MG63 (cell line): ENCODE measurements around the gene MINK1. TPM values are rescaled to one million over a fixed set of nuclear protein-coding genes. Genes with fewer than 3 reads are reported as not detected.
A peak's percentile ranks its signal among the peaks of the same experiment; 100 is the strongest.
"Not testable (repeated sequence)": the region's sequence is repeated elsewhere in the genome, so short reads cannot be mapped to it uniquely, and the experiment has no call there.

Experiments
- DNase-seq: peaks from one replicate; pipeline ENCODE4 v3.0.0-alpha.2; 2020
- H3K27me3 ChIP-seq: fragments of 250-450 bp; sonication (Bioruptor Pico); 2 replicates; pipeline ENCODE4 v1.5.1; 2020; ENCODE audit warnings: mild to moderate bottlenecking, moderate library complexity
- H3K36me3 ChIP-seq: fragments of 250-450 bp; sonication (Bioruptor Pico); 2 replicates; pipeline ENCODE4 v1.5.1; 2020; ENCODE audit warnings: mild to moderate bottlenecking, moderate library complexity
- H3K4me3 ChIP-seq: fragments of 250-450 bp; sonication (Bioruptor Pico); 2 replicates; pipeline ENCODE4 v1.5.1; 2020; ENCODE audit warnings: mild to moderate bottlenecking, moderate library complexity
- H3K9me3 ChIP-seq: fragments of 250-450 bp; sonication (Bioruptor Pico); 2 replicates; pipeline ENCODE4 v1.5.1; 2020; ENCODE audit warnings: mild to moderate bottlenecking, moderate library complexity
- total RNA-seq: library from RNA; depleted of rRNA; stranded (reverse); fragments of >200 nt; shearing (Covaris generic); gene quantifications from 2 replicates; pipeline ENCODE4 v1.2.3, GENCODE V29; 2014; ENCODE audit warnings: low replicate concordance

The MINK1 gene
- total RNA-seq, 1 experiment from 2014 or later = 19.1 TPM

DNA sequence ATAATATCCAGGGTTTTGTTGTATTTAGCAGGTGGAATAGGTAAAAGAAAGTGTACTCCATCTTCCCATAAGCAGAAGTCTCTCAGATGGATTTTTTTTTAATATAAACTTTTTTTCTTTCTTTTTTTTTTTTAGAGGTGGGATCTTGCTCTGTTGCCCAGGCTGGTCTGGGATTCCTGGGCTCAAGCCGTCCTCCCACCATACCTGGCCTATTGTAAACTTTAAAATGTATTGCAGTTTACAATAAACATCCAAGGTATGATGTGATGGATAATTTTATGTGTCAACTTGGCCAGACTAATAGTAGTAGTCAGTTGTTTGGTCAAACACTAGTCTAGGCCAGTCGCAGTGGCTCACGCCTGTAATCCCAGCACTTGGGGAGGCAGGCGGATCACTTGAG is 88.2 kb downstream of the MINK1 start:
- no peak for DNase-seq
- no peak overlapping the region for H3K4me3 ChIP-seq
- H3K36me3 ChIP-seq = no peaks in the 10 kb centered on the region
- H3K9me3 ChIP-seq = no peaks in the 10 kb centered on the region
- H3K27me3 ChIP-seq = no peaks in the 10 kb centered on the region

DNA sequence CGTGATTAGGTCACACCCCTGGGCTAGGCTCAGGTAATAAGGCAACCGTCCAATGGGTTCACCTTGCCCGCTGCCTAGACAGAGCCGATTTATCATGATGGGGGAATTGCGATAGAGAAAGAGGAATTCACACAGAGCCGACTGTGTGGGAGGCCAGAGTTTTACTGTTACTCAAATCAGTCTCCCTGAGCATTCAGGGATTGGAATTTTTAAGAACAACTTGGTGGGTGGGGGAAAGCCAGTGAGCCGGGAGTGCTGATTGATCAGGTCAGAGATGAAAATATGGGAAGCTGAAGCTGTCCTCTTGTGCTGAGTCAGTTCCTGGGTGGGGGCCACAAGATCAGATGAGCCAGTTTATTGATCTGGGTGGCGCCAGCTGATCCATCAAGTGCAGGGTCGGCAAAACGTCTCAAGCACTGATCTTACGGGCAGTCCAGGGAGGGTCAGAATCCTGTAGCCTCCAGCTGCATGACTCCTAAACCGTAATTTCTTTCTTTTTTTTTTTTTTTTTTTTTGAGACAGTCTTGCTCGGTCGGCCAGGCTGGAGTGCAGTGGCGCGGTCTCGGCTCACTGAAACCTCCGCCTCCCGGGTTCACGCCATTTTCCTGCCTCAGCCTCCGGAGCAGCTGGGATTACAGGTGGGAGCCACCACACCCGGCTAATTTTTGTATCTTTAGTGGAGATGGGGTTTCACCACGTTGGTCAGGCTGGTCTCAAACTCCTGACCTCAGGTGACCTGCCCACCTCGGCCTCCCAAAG is 93.6 kb downstream of the MINK1 start:
- not testable (repeated sequence) for H3K9me3 ChIP-seq, H3K36me3 ChIP-seq, H3K4me3 ChIP-seq, DNase-seq, H3K27me3 ChIP-seq

DNA sequence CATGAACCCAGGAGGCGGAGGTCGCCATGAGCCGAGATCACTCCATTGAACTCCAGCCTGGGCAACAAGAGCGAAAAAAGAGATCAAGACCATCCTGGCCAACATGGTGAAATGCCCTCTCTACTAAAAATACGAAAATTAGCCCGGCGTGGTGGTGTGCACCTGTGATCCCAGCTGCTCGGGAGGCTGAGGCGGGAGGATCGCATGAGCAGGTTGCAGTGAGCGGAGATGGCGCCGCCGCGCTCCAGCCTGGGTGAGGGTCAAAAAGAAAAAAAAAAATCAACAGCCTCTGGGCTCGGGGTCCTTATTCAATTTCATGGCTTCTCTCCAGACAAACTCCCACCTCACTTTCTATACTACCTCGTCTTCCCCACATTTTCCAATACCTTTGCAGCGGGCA is 95.7 kb downstream of the MINK1 start:
- no peak for DNase-seq
- H3K27me3 ChIP-seq = no peaks in the 10 kb centered on the region

DNA sequence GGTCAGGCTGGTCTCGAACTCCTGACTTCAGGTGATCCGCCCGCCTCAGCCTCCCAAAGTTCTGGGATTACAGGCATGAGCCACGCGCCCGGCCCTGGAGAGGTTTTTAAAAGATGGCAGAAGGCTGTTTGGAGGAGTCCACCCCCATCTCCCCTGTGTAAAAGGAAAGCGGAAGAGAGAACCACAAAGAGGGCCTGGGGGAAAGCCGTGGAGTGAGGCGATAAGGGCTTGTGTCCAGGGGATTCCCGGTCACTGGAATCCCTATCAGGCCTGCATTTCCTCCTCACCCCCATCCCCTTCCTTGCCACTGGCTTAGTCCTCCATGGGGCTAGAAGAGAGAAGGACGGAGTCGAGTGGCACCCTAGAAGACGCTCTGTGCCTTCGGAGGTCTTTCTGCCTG is 98.8 kb downstream of the MINK1 start, which contains the start of gene GP1BA:
TSS of gene GP1BA (plus strand) at position 315 of the 400 bp plus-strand sequence. CDS start 328 bp downstream, outside the sequence.
- no peak for DNase-seq
- no peaks in the 10 kb centered on the region for H3K9me3 ChIP-seq
- H3K4me3 ChIP-seq = no peak within 1 kb of the TSS
- H3K27me3 ChIP-seq = no peaks in the 10 kb centered on the region
- no peaks in the 10 kb centered on the region; the same call in 1 of the 2 replicates for H3K36me3 ChIP-seq

More for the DNA sequence above, 95.7 kb downstream of the MINK1 start:
- H3K36me3 ChIP-seq = no peaks in the 10 kb centered on the region; the same call in 1 of the 2 replicates
- no peak overlapping the region for H3K4me3 ChIP-seq
- no peaks in the 10 kb centered on the region for H3K9me3 ChIP-seq

DNA sequence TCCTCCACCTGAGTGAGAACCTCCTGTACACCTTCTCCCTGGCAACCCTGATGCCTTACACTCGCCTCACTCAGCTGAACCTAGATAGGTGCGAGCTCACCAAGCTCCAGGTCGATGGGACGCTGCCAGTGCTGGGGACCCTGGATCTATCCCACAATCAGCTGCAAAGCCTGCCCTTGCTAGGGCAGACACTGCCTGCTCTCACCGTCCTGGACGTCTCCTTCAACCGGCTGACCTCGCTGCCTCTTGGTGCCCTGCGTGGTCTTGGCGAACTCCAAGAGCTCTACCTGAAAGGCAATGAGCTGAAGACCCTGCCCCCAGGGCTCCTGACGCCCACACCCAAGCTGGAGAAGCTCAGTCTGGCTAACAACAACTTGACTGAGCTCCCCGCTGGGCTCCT is 99.6 kb downstream of the MINK1 start:
- H3K27me3 ChIP-seq = no peaks in the 10 kb centered on the region
- no peak overlapping the region for H3K4me3 ChIP-seq
- no peak for DNase-seq
- H3K36me3 ChIP-seq = peaks cover 4% of the 10 kb centered on the region
- no peaks in the 10 kb centered on the region for H3K9me3 ChIP-seq

DNA sequence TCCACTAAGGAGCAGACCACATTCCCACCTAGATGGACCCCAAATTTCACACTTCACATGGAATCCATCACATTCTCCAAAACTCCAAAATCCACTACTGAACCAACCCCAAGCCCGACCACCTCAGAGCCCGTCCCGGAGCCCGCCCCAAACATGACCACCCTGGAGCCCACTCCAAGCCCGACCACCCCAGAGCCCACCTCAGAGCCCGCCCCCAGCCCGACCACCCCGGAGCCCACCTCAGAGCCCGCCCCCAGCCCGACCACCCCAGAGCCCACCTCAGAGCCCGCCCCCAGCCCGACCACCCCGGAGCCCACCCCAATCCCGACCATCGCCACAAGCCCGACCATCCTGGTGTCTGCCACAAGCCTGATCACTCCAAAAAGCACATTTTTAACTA is 100.5 kb downstream of the MINK1 start:
- no peak for DNase-seq
- H3K4me3 ChIP-seq = no peak overlapping the region
- peaks cover 4% of the 10 kb centered on the region for H3K36me3 ChIP-seq
- no peaks in the 10 kb centered on the region for H3K9me3 ChIP-seq
- no peaks in the 10 kb centered on the region for H3K27me3 ChIP-seq

DNA sequence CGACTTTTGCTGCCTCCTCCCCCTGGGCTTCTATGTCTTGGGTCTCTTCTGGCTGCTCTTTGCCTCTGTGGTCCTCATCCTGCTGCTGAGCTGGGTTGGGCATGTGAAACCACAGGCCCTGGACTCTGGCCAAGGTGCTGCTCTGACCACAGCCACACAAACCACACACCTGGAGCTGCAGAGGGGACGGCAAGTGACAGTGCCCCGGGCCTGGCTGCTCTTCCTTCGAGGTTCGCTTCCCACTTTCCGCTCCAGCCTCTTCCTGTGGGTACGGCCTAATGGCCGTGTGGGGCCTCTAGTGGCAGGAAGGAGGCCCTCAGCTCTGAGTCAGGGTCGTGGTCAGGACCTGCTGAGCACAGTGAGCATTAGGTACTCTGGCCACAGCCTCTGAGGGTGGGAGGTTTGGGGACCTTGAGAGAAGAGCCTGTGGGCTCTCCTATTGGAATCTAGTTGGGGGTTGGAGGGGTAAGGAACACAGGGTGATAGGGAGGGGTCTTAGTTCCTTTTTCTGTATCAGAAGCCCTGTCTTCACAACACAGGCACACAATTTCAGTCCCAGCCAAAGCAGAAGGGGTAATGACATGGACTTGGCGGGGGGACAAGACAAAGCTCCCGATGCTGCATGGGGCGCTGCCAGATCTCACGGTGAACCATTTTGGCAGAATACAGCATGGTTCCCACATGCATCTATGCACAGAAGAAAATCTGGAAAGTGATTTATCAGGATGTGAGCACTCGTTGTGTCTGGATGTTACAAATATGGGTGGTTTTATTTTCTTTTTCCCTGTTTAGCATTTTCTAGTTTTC is 101.2 kb downstream of the MINK1 start:
- Histone ChIP-seq H3K27me3 (no peaks in the 10 kb centered on the region), H3K4me3 (no peak overlapping the region), H3K36me3 (peaks cover 4% of the 10 kb centered on the region), H3K9me3 (no peaks in the 10 kb centered on the region)
- DNase-seq = no peak

DNA sequence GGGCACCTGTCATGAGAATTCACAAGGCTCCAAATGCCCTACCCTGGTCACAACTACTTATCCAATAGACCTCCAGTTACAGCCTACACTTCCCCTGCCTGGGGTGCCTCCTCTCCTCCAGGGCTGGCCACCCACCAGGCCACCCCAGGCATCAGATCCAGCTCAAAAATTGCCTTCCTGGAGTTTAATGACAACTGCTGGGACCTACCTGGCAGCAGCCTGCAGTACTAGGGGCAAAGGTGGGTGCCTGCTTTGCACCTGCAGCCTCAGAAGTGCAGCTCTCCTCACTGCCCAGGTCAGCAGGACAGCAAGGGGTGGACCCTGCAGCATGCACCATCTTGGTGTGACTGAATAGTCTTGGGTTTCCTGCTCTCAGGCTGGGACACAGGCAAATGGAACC is 102.5 kb downstream of the MINK1 start:
- Histone ChIP-seq H3K36me3 (peaks cover 4% of the 10 kb centered on the region), H3K27me3 (no peaks in the 10 kb centered on the region), H3K9me3 (no peaks in the 10 kb centered on the region), H3K4me3 (no peak overlapping the region)
- no peak for DNase-seq

DNA sequence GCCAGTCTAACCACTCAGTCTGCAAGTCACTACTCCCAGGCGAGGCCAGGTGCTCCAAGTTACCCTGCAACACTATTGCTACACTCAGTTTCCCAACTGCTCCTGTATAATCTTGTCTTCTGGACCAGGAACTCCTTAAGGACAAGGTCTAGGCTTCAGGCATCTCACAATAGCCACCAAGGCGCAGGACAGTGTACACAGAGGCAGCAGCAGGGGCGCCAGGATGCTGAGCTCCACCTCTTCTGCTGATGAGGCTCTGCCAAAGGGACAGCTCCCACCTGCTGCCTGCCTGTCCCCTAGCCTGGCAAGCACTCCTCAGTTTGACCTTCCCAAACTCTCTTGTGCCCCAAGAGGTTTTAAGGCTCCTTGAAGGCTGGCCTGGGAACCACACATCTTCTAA is 103.3 kb downstream of the MINK1 start:
- DNase-seq = no peak

DNA sequence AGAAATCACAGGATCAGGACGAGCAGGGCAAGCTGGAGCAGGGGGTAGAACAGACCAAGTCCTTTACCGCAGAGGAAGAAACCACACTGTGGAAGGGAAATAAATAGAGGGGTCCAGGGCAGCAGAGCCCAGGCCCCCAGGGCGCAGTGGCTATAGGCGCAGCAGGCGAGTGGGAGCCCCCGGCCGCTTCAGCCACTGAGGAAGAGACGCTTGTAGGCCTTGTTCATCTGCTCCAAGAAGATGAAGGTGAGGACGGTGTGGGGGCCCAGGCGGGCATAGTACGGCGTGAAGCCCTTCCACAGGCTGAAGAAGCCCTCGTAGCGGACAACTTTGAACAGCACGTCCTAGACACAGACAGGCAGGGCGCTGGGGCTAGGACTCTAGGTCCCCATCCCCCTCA is 104.4 kb downstream of the MINK1 start:
- H3K9me3 ChIP-seq = no peaks in the 10 kb centered on the region

More for the DNA sequence above, 103.3 kb downstream of the MINK1 start:
- H3K9me3 ChIP-seq = no peaks in the 10 kb centered on the region
- H3K36me3 ChIP-seq = peaks cover 4% of the 10 kb centered on the region
- H3K27me3 ChIP-seq = no peaks in the 10 kb centered on the region
- H3K4me3 ChIP-seq = no peak overlapping the region

DNA sequence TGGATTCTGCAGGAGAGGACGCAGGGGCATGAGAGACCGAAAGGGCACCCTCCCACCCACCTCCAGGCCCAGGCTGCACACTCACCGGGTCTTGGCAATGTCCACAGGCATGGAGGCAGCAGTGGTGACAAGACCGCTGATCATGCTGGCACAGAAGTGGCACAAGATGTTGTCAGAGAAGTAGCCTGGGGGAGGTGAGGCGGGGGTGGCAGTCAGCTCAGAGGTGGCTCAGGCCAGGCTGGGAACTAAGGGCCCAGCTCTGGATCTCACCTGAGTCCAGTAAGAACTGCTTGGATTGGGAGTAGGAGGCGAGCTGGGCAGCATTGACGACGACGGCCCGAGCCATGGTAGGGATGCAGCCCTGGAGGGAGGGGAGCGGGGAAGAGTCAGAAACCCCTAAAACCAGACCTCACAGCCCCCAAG is 104.9 kb downstream of the MINK1 start:
- Histone ChIP-seq H3K9me3 (no peaks in the 10 kb centered on the region), H3K27me3 (no peaks in the 10 kb centered on the region), H3K36me3 (peaks cover 8% of the 10 kb centered on the region), H3K4me3 (no peak overlapping the region)
- no peak for DNase-seq

More for the DNA sequence above, 104.4 kb downstream of the MINK1 start:
- Histone ChIP-seq H3K27me3 (no peaks in the 10 kb centered on the region), H3K36me3 (peaks cover 7% of the 10 kb centered on the region), H3K4me3 (no peak overlapping the region)
- DNase-seq = no peak

DNA sequence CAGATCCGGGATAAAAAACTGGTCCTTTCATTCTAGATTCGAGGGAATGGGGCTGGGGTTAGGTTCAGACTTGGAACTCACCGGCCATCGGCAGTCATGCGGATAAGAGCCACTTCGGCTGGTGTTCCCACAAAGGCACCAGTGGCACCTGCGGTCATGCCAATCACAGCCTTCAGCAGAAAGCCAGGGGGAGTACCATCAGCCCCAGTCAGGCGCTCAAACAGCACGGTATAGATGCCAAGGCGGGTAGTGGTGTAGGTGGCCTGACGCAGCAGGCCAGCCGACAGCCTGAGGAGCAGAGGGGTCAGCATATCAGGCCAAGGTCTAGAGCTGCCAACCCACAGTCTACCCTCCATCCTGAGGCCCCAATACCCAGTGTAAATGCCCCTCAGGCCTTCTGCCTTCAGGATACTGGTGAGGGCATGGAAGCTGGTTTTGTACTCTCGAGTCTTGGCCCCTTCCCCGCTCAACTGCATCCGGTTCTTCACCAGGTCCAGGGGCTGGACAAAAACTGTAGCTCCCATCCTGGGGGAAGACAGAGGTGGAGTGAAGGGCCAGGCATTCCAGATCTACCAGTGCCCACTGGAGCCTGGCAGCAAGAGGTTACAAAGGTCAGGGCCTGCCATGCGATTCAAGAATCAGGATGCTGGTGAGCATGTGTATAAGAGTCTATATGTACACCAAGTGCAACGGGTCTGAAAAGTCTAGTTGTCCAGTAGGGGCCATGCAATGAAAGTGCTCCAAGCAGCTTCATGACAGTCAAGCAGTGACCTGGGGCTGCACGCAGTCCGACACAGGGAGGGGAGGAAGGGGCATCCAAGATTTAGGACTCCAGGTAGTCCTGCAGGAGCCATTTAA is 105.8 kb downstream of the MINK1 start:
- Histone ChIP-seq H3K27me3 (no peaks in the 10 kb centered on the region), H3K36me3 (peaks cover 17% of the 10 kb centered on the region)

DNA sequence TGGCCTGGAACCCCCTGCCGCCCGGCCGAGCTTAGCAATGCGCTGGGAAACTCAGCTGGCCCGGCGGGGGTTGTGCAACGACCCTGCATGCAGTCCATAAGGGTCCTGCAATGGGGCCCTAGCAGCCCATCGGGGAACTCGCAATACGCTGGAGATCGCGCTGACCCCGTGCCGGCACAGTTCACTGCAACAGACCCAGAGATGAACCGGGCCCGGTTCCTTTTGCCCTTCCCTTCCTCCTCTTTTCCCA is 106.3 kb downstream of the MINK1 start:
- Histone ChIP-seq H3K36me3 (peaks cover 22% of the 10 kb centered on the region), H3K9me3 (no peaks in the 10 kb centered on the region), H3K4me3 (peak overlapping the region; percentile 70), H3K27me3 (no peaks in the 10 kb centered on the region)
- DNase-seq = no peak

More for the DNA sequence above, 105.8 kb downstream of the MINK1 start:
- Histone ChIP-seq H3K4me3 (peak overlapping the region; percentile 70), H3K9me3 (no peaks in the 10 kb centered on the region)
- DNase-seq = no peak

DNA sequence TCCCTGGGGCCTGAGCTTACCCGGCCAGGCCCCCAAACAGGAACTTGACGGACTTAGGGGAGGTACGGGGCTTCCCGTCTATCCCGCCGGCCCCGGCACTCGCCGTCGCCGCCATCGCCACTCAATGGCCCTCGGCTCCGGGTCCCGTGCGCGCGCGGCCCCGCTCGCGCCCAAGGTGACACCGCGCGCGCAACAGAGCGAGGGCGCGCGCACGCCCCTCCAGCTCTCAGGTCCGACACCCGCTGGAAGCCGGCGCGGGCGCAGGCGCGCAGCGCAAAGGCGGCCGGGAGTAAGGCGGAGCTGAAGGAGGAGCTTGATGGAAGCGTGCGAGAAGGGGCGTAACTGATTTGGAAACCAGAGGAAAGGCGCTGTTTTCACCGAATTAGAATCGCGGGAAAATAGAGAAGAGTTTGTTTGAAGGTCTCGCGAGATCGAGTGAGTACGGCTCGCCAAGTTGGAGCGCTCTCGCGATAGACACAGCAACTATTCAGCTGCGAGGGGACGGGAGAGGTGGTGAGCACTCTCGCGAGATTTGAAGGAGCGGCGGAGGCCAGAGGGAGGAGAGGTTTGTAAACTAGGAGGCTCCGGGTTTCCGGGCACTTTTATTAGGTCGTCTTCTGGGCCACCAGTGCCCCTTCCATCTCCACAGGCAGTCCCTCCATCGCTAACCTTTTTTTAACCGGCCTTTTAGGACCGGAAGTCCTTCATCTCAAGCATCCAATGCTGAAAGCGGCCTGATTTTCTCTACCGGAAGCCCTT is 106.8 kb downstream of the MINK1 start, which contains the start of the genes RNF167 and SLC25A11:
TSS of gene RNF167 (plus strand) at position 473 of the 759 bp plus-strand sequence. CDS start 642 bp downstream, outside the sequence.
TSS of gene SLC25A11 (minus strand) at position 251 of the 759 bp plus-strand sequence. CDS start at position 115, 136 bp downstream.
- peaks cover 27% of the 10 kb centered on the region for H3K36me3 ChIP-seq
- no peaks in the 10 kb centered on the region for H3K27me3 ChIP-seq
- DNase-seq = peak; percentile 92
- H3K4me3 ChIP-seq = peak within 1 kb of the TSS; percentile 70
- H3K9me3 ChIP-seq = no peaks in the 10 kb centered on the region

DNA sequence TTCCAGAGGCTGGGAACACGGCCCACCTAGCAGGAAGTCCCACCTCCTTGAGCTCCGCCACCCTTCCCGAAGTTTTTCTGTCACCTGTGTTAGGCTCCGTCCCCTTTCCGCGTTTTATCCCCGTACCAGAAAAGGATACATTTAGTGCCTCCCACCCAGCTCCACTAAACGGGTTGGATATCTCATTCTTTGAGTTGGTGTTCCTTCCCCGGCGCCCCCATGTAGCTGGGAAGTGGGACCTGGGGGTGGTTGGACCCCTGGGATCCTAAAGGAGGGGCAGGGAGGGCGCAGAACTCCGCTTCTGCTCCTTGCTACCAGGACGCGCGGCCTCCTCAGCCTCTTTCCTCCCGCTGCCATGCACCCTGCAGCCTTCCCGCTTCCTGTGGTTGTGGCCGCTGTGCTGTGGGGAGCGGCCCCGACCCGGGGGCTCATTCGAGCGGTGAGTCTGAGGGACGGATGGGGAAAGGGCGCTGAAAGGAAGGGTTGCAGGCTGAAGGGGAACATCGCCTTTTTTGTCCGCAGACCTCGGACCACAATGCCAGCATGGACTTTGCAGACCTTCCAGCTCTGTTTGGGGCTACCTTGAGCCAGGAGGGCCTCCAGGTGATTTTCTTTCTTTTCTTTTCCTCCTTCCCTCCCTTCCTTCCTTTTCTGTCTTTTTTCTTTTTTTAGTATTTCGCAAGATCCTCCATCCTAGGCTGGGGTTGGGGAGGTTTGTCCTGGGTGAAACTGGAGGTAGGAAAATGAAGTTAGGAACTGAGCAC is 107.6 kb downstream of the MINK1 start:
- Histone ChIP-seq H3K36me3 (peaks cover 35% of the 10 kb centered on the region), H3K9me3 (no peaks in the 10 kb centered on the region), H3K4me3 (peak overlapping the region; percentile 70), H3K27me3 (no peaks in the 10 kb centered on the region)
- DNase-seq = no peak

DNA sequence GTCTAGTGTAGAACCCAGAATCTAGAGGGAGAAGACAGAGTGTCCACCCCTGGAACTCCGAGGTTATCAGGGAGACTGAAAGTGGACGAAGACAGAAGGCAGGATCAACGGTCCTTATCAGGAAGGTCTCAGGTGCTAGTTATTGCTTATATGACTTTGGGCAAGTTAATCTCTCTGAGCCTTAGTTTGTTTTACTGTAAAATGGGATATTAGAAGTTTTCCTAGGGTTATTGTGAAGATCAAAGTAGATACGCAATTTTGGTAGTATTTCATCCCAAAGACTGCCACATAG is 108.1 kb downstream of the MINK1 start:
- no peak for DNase-seq
- Histone ChIP-seq H3K9me3 (no peaks in the 10 kb centered on the region), H3K36me3 (peaks cover 40% of the 10 kb centered on the region), H3K27me3 (no peaks in the 10 kb centered on the region), H3K4me3 (peak overlapping the region; percentile 70)
